ENCODE measurements around the gene ATP2B1.

GRCh38 chr12:89740943-89741342 is 32.3 kb upstream of the ATP2B1 start:
- TF ChIP-seq POLR2AphosphoS5 (IDR thresholded peaks at IDR 0.05; ENCODE audit: insufficient read depth, low read depth, low read length), result no peak
- TF ChIP-seq EZH2 (IDR thresholded peaks at IDR 0.05; ENCODE audit: borderline replicate concordance, low read depth, low read length, severe bottlenecking), result no peak

Measured in endothelial cell of umbilical vein (primary cell).